HAP-1 (cell line): Measurements from ENCODE around the gene ITGA7.
A peak's percentile ranks its signal among the peaks of the same experiment; 100 is the strongest.

Source experiments
- DNase-seq, 2 experiments: peaks; one replicate each; pipeline ENCODE4 v3.0.0-alpha.2; 2016 to 2020; ENCODE audit warnings: low spot score in 2 of 2
- H3K27me3 ChIP-seq: fragments of 250-450 bp; sonication (Bioruptor Pico); 2 replicates; pipeline ENCODE4 v1.5.1; 2020; ENCODE audit warnings: low read depth, mild to moderate bottlenecking, moderate library complexity
- H3K36me3 ChIP-seq: fragments of 250-450 bp; sonication (Bioruptor Pico); replicated peaks from 2 replicates; pipeline ENCODE4 v1.5.1; 2020; ENCODE audit warnings: mild to moderate bottlenecking
- H3K4me1 ChIP-seq: fragments of 250-450 bp; sonication (Bioruptor Pico); 2 replicates; pipeline ENCODE4 v1.5.1; 2020; ENCODE audit warnings: mild to moderate bottlenecking
- H3K4me3 ChIP-seq: fragments of 250-450 bp; sonication (Bioruptor Pico); 2 replicates; pipeline ENCODE4 v1.5.1; 2020; ENCODE audit warnings: mild to moderate bottlenecking, moderate library complexity
- H3K9me3 ChIP-seq: fragments of 250-450 bp; sonication (Bioruptor Pico); 2 replicates; pipeline ENCODE4 v1.5.1; 2020; ENCODE audit warnings: mild to moderate bottlenecking, moderate library complexity
- in situ Hi-C: fragments of 300-500 bp; cut with MboI; formaldehyde crosslinking; loops from 3 replicates; pipeline ENCODE4 v1.14.3; 2020; ENCODE audit warnings: low sequenced_read_pairs, inconsistent platforms, mixed read lengths

ITGA7 gene

GRCh38 chr12:55694651-55695050 lies 13.1 kb downstream of the ITGA7 start:
- H3K9me3 ChIP-seq: no peaks in the 10 kb centered on the region
- H3K36me3 ChIP-seq: no peaks in the 10 kb centered on the region

GRCh38 chr12:55694188-55694515 lies 13.6 kb downstream of the ITGA7 start:
- in situ Hi-C loops: no loop called here
- H3K27me3 ChIP-seq: no peaks in the 10 kb centered on the region
- no peak for DNase-seq
- H3K4me3 ChIP-seq: no peak overlapping the region
- H3K4me1 ChIP-seq: no peaks in the 10 kb centered on the region
- H3K36me3 ChIP-seq: no peaks in the 10 kb centered on the region
- H3K9me3 ChIP-seq: no peaks in the 10 kb centered on the region

More at GRCh38 chr12:55694651-55695050, 13.1 kb downstream of the ITGA7 start:
- Histone ChIP-seq H3K4me1 (no peaks in the 10 kb centered on the region), H3K27me3 (no peaks in the 10 kb centered on the region), H3K4me3 (no peak overlapping the region)
- in situ Hi-C loops: no loop called here
- no peak for DNase-seq

DNA sequence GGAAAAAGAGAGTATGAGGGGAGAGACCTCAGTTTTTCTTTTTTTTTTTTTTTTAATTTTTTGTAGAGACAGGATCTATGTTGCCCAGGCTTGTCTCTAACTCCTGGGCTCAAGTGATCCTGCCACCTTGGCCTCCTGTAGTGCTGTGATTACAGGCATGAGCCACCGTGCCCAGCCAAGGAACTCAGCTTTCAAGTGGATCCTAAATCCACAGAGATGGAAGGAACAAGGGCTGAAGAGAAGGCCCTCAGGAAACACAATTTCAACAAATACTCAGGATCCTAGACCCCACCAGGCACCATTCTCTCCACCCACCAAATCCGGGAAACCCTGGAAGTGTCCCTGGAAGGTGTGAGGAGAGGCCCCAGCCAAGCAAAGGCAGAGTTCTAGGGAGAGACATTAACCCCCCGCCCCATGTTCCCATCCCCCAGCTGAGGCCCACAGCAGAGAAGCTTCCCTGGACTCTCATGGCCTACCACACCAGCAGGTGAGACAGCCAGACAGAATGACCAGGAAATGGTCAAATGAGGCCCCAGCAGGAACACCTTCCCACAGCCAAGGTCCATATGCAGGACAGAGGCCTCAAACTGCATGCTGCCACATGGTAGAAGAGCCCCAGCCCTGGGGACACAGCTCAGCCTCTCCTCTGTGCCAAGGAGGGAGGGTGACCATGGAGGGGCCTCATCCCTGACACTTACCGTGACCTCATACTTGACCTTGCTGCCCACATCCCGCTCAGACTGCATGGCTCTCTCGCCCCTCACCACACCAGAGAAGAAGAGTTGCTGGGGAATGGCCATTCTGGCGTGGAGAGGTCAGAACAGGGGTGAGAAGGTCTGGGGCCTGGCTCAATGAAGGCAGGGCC lies 14.1 kb downstream of the ITGA7 start:
- in situ Hi-C loops: no loop called here
- Histone ChIP-seq H3K27me3 (no peaks in the 10 kb centered on the region), H3K4me1 (no peaks in the 10 kb centered on the region), H3K36me3 (no peaks in the 10 kb centered on the region), H3K9me3 (no peaks in the 10 kb centered on the region), H3K4me3 (no peak overlapping the region)
- no peak for DNase-seq

DNA sequence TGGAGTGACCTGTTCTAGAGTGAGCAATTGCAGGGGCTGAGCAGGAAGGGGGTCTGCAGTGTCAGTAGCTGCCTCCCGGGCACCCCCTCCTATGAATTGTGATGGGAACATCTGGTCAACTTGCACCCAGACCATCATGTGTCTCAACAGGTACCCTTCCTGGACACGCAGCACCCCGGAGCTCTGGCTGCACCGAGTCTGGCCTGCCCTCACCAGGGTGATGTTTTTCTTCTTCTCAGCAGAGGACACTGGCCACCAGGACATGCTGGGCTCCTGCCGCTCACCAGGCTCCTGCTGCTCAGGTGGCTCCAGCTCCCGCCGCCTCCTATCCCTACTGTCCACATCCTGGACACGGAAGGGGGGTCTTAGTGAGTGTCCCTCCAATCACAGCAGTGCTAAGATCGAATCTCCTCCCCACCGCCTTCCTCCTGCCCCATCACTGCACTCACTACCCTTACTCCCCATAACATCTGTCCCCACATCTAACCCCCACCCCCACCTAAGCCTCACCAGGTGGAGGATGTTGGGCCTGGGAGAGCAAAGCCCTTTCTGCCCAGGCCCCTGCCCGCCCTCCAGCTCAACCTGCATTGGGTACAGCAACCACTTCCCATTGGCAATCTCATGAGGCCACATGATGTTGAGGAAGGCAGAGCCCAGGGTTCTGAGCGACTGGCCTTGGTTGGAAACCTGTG lies 14.9 kb downstream of the ITGA7 start:
- H3K9me3 ChIP-seq: no peaks in the 10 kb centered on the region
- no peaks in the 10 kb centered on the region for H3K36me3 ChIP-seq
- no peak overlapping the region for H3K4me3 ChIP-seq
- DNase-seq: no peak
- in situ Hi-C loops: no loop called here
- H3K4me1 ChIP-seq: no peaks in the 10 kb centered on the region
- no peaks in the 10 kb centered on the region for H3K27me3 ChIP-seq

- no peak overlapping the region for H3K4me3 ChIP-seq
- H3K4me1 ChIP-seq: no peaks in the 10 kb centered on the region
- in situ Hi-C loops: no loop called here
- DNase-seq: no peak
- H3K27me3 ChIP-seq: no peaks in the 10 kb centered on the region
- H3K9me3 ChIP-seq: no peaks in the 10 kb centered on the region
- no peaks in the 10 kb centered on the region for H3K36me3 ChIP-seq
These were observed 18.7 kb downstream of the ITGA7 start for GRCh38 chr12:55688716-55689655.

DNA sequence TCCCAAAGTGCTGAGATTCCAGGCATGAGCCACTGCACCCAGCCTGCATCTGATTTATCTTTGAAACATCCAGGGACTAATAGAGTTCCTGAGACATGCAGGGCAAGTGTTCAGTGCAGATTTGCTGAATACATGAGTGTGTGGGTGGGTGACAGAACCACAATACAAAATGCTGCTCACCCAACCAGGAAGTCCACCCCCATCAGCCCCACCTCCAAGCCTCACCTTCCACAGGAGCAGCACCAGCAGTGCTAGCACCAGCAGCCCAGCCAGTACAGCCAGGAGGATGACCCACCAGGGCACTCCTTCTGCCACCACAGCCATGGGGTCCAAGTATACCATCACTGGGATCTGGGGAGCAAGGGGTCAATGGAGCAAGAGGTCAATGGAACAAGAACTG lies 20.0 kb downstream of the ITGA7 start:
- Histone ChIP-seq H3K27me3 (no peaks in the 10 kb centered on the region), H3K4me3 (no peak overlapping the region), H3K9me3 (no peaks in the 10 kb centered on the region), H3K36me3 (no peaks in the 10 kb centered on the region), H3K4me1 (no peaks in the 10 kb centered on the region)
- DNase-seq: no peak
- in situ Hi-C loops: no loop called here

- no peak overlapping the region for H3K4me3 ChIP-seq
- DNase-seq: no peak
- no peaks in the 10 kb centered on the region for H3K4me1 ChIP-seq
- in situ Hi-C loops: no loop called here
- no peaks in the 10 kb centered on the region for H3K9me3 ChIP-seq
- no peaks in the 10 kb centered on the region for H3K36me3 ChIP-seq
- no peaks in the 10 kb centered on the region for H3K27me3 ChIP-seq
These were observed 21.2 kb downstream of the ITGA7 start for GRCh38 chr12:55686366-55687010.

GRCh38 chr12:55685671-55686070 lies 22.0 kb downstream of the ITGA7 start:
- in situ Hi-C loops: no loop called here
- Histone ChIP-seq H3K27me3 (no peaks in the 10 kb centered on the region), H3K36me3 (no peaks in the 10 kb centered on the region), H3K4me3 (no peak overlapping the region), H3K9me3 (no peaks in the 10 kb centered on the region), H3K4me1 (no peaks in the 10 kb centered on the region)
- DNase-seq: no peak

- Histone ChIP-seq H3K36me3 (no peaks in the 10 kb centered on the region), H3K4me3 (no peak overlapping the region), H3K27me3 (no peaks in the 10 kb centered on the region), H3K4me1 (no peaks in the 10 kb centered on the region), H3K9me3 (no peaks in the 10 kb centered on the region)
- DNase-seq: no peak
- in situ Hi-C loops: no loop called here
These were observed 22.8 kb downstream of the ITGA7 start for GRCh38 chr12:55684761-55685370.

DNA sequence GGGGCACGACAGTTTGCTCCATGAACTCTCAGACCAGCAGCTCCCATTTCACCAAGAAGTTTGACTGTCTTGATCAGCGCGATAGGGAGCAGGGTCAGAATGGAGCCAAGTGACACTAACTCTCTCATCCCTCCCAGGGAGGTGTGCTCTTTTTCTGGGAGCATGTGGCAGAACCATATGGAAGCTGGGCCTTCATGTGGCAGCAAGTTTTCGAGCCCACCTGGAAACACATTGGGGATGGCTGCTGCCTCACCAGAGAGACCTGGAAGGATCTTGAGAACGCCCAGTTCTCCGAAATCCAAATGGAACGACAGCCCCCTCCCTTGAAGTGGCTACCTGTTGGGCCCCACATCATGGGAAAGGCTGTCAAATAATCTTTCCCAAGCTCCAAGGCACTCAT lies 24.0 kb downstream of the ITGA7 start:
- DNase-seq: no peak
- H3K4me1 ChIP-seq: no peaks in the 10 kb centered on the region
- H3K9me3 ChIP-seq: no peaks in the 10 kb centered on the region
- no peak overlapping the region for H3K4me3 ChIP-seq
- in situ Hi-C loops: no loop called here
- no peaks in the 10 kb centered on the region for H3K27me3 ChIP-seq
- no peaks in the 10 kb centered on the region for H3K36me3 ChIP-seq

DNA sequence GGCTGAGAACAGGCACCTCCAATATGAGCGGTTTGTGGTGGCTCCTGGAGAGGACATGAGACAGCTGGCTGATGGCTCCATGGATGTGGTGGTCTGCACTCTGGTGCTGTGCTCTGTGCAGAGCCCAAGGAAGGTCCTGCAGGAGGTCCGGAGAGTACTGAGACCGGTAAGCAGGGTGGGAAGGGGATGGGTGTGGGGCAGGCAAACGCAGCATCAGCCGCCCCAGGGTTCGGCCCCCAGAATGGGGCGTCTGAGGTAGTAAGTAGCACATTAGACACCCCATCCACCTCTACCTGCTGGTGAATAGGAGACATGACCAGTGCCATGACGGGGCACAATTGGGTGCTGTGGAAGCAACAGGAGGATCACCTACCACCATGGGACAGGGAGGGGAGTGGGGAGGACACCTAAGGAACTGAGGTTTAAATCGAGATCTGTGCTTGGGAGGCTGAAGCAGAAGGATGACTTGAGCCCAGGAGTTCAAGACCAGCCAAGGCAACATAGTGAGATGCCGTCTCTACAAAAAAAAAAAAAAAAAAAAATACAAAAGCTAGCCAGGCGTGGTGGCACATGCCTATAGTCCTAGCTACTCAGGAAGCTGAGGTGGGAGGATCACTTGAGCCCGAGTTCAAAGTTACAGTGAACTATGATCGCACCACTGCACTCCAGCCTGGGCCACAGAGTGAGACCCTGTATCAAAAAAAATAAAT lies 25.5 kb downstream of the ITGA7 start:
- H3K4me3 ChIP-seq: peak overlapping the region; percentile 35
- no peaks in the 10 kb centered on the region for H3K36me3 ChIP-seq
- in situ Hi-C loops: no loop called here
- H3K27me3 ChIP-seq: no peaks in the 10 kb centered on the region
- no peaks in the 10 kb centered on the region for H3K4me1 ChIP-seq
- H3K9me3 ChIP-seq: no peaks in the 10 kb centered on the region
- no peak for DNase-seq

- no peaks in the 10 kb centered on the region for H3K9me3 ChIP-seq
- no peaks in the 10 kb centered on the region for H3K4me1 ChIP-seq
- H3K4me3 ChIP-seq: peak overlapping the region; percentile 35
- no peaks in the 10 kb centered on the region for H3K36me3 ChIP-seq
- DNase-seq: peak; percentile 77 to 84
- in situ Hi-C loops: no loop called here
- H3K27me3 ChIP-seq: no peaks in the 10 kb centered on the region
These were observed 26.3 kb downstream of the ITGA7 start for GRCh38 chr12:55681142-55682077.
